K562 (cell line): Measurements from ENCODE around the gene OVCH2. TPM values are rescaled to one million over a fixed set of nuclear protein-coding genes. Genes with fewer than 3 reads are reported as not detected.
A peak's percentile ranks its signal among the peaks of the same experiment; 100 is the strongest.

ENCODE experiments used
- ATAC-seq: fragments of 200-7000 bp; cut with Tn5 transposase; 3 replicates; pipeline ENCODE4 v1.9.1; 2020; ENCODE audit warnings: moderate library complexity
- BruUV-seq: library from RNA; stranded (reverse); fragments of 400-500 nt; replicated peaks from 2 replicates; lab custom pipeline; 2021; lab: Mats Ljungman, UMichigan
- CTCF ChIA-PET: fragments of 300-600 bp; formaldehyde crosslinking; extraction: SDS; loops from one replicate; lab custom pipeline; 2021; ENCODE audit warnings: low intra/inter-chr PET ratio; lab: Yijun Ruan, JAX
- POLR2A ChIA-PET: fragments of 300-600, 350-650 bp; sonication (Branson Sonifier 250); formaldehyde crosslinking; extraction: SDS; loops from one replicate; lab custom pipeline; 2021; ENCODE audit warnings: antibody characterized with exemption, inconsistent platforms; lab: Yijun Ruan, JAX
- DNase-seq, 4 experiments: peaks; one replicate each; pipeline versions ENCODE4 v3.0.0 to v3.0.0-alpha.2; 2011 to 2018; ENCODE audit warnings: low spot score in 3 of 4, mixed read lengths in 3 of 4; ENCODE audit errors: extremely low read depth in 1 of 4
- FAIRE-seq: peaks from 2 replicates; lab custom pipeline; 2011; peaks lifted over from hg19 to GRCh38; lab: Jason Lieb, UNC
- H2AFZ ChIP-seq: 2 replicates; pipeline ENCODE4 v1.6.0; 2011; ENCODE audit warnings: low read depth, low read length, control low read depth, inconsistent platforms
- H3K27ac ChIP-seq: fragments of 200-600 bp; 3 replicates; pipeline ENCODE4 v1.8.0; 2011; ENCODE audit warnings: low read depth, mild to moderate bottlenecking, control low read depth, inconsistent platforms, low read length, moderate library complexity, mixed read lengths; ENCODE audit errors: extremely low read depth
- H3K27me3 ChIP-seq, 2 experiments: fragments of 300-600 bp in 1 of 2; 2 replicates in 1 of 2; 3 replicates in 1 of 2; pipeline versions ENCODE4 v1.6.0 to v1.8.0; 2011; ENCODE audit warnings: inconsistent platforms in 2 of 2, low read length in 2 of 2, mild to moderate bottlenecking in 1 of 2, mixed read lengths in 1 of 2, moderate library complexity in 1 of 2; ENCODE audit not compliant: control insufficient read depth in 2 of 2, insufficient read depth in 2 of 2
- H3K36me3 ChIP-seq: fragments of 300-600 bp; 3 replicates; pipeline ENCODE4 v1.8.0; 2011; ENCODE audit warnings: mild to moderate bottlenecking, low read length, inconsistent platforms; ENCODE audit not compliant: control insufficient read depth, insufficient read depth
- H3K4me1 ChIP-seq, 2 experiments: fragments of 200-600 bp in 1 of 2; replicated peaks in 1 of 2; 2 replicates in 1 of 2; 3 replicates in 1 of 2; pipeline versions ENCODE4 v1.5.1 to v1.8.0; 2011; ENCODE audit warnings: inconsistent platforms in 2 of 2, low read length in 2 of 2, mild to moderate bottlenecking in 1 of 2, mixed read lengths in 1 of 2, moderate library complexity in 1 of 2; ENCODE audit not compliant: control insufficient read depth in 2 of 2, insufficient read depth in 2 of 2
- H3K4me2 ChIP-seq: 2 replicates; pipeline ENCODE4 v1.6.1; 2011; ENCODE audit warnings: low read length, control low read depth, inconsistent platforms, mixed read lengths; ENCODE audit not compliant: insufficient read depth
- H3K4me3 ChIP-seq: fragments of 200-600 bp; sonication (generic), shearing (Covaris generic); 2 replicates; pipeline ENCODE4 v1.5.1; 2016; ENCODE audit warnings: control low read depth, inconsistent platforms
- H3K79me2 ChIP-seq: fragments of 200-600 bp; 3 replicates; pipeline ENCODE4 v1.8.0; 2011; ENCODE audit warnings: low read length, inconsistent platforms; ENCODE audit not compliant: control insufficient read depth, insufficient read depth
- H3K9ac ChIP-seq, 2 experiments: 2 replicates each; pipeline versions ENCODE4 v1.6.0 to v1.6.1; 2011; ENCODE audit warnings: low read depth in 2 of 2, low read length in 2 of 2, control low read depth in 1 of 2, inconsistent platforms in 1 of 2, mild to moderate bottlenecking in 1 of 2, mixed read lengths in 1 of 2; ENCODE audit not compliant: insufficient read depth in 1 of 2
- H3K9me1 ChIP-seq: one replicate; pipeline ENCODE4 v1.6.0; 2011; ENCODE audit warnings: inconsistent platforms, mild to moderate bottlenecking, low read length, moderate library complexity; ENCODE audit not compliant: control insufficient read depth, insufficient read depth
- H3K9me3 ChIP-seq: replicated peaks from 2 replicates; pipeline ENCODE4 v1.5.1; 2011; ENCODE audit warnings: low read depth, low read length, inconsistent platforms; ENCODE audit not compliant: control insufficient read depth, insufficient read depth
- H4K20me1 ChIP-seq: replicated peaks from 2 replicates; pipeline ENCODE4 v1.6.1; 2011; ENCODE audit warnings: low read length, inconsistent platforms, mixed read lengths; ENCODE audit not compliant: control insufficient read depth, insufficient read depth
- CBFA2T3 ChIP-seq: fragments of 450-650 bp; IDR thresholded peaks from 2 replicates; pipeline ENCODE4 v1.6.1; 2017
- POLR2G ChIP-seq: fragments of 200-400 bp; formaldehyde crosslinking; IDR thresholded peaks from 2 replicates; pipeline ENCODE4 v1.6.1; 2017; ENCODE audit warnings: low read depth, mild to moderate bottlenecking, antibody characterized with exemption, low read length, moderate library complexity
- SIN3A ChIP-seq, 2 experiments: fragments of 150-350 bp in 1 of 2; IDR thresholded peaks; 2 replicates each; pipeline ENCODE4 v1.6.1; 2011 to 2016; ENCODE audit warnings: borderline replicate concordance in 2 of 2, low read depth in 2 of 2, low read length in 2 of 2, mild to moderate bottlenecking in 2 of 2, moderate library complexity in 2 of 2; ENCODE audit not compliant: control insufficient read depth in 1 of 2
- TRIM24 ChIP-seq, 2 experiments: fragments of 450-650 bp; IDR thresholded peaks; 2 replicates each; pipeline ENCODE4 v1.6.1; 2016
- WGBS: fragments of 100-300 bp; shearing (Covaris generic); methylation state at CpG from one replicate; pipeline ENCODE4 v1.1.6; 2016; ENCODE audit warnings: low coverage, mixed read lengths; ENCODE audit not compliant: insufficient coverage; ENCODE audit errors: missing lambda C conversion rate; 5-methylcytosine and 5-hydroxymethylcytosine counted together
- in situ Hi-C: fragments of 300-500 bp; cut with MboI; formaldehyde crosslinking; loops from 4 replicates; pipeline ENCODE4 v1.15.0; 2018; ENCODE audit warnings: inconsistent platforms, mixed read lengths
- intact Hi-C: fragments of 100-400 bp; cut with micrococcal nuclease; formaldehyde crosslinking; loops from 2 replicates; pipeline ENCODE4 v1.14.2; 2022
- polyA plus RNA-seq, 8 experiments: library from polyadenylated mRNA; depleted of rRNA in 4 of 8; stranded (reverse) in 5 of 8; unstranded in 3 of 8; fragments of >200 nt; fragmentation: Nextera tagmentation in 2 of 8; fragmentation: Illumina TruSeq in 1 of 8; extraction: Ambion mirVana in 2 of 8; extraction: Trizol in 1 of 8; gene quantifications; 2 replicates each; pipeline versions ENCODE4 v1.2.1 to v1.2.3, GENCODE V29; 2011 to 2014; ENCODE audit warnings: inconsistent platforms in 1 of 8, missing spikeins in 1 of 8
- total RNA-seq, 7 experiments: library from RNA; depleted of rRNA in 6 of 7; stranded (reverse); fragments of >200 nt in 6 of 7; fragmentation: Illumina TruSeq in 2 of 7; extraction: Trizol in 2 of 7; gene quantifications; 2 replicates each; pipeline versions ENCODE4 v1.2.1 to v1.2.3, GENCODE V29; 2011 to 2021; ENCODE audit warnings: low replicate concordance in 1 of 7

OVCH2 gene
- total and polyA plus RNA-seq, 9 of the 15 experiments (the other 6 are each of a cell fraction or from before 2014, with no cell fraction given) = not detected

DNA sequence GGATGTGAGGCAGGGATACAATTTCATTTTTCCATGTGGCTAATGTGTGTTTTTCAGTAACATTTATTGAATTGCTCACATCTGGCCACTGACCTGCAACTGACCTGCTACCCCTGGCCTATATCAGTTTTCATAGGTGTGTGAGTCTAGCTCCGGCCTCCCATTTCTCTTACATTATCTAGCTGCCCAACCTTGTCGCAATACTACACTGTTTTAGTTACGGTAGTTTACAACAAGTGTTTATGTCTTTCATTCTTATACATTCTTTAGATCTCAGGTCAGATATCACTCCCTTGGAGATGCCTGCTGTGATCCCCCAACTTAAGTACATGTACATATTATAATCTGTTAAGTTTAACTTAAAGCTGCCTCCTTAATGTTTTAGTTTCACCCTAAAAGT is 30.6 kb downstream of the OVCH2 start:
- no TSS peak for BruUV-seq
- FAIRE-seq (no peak), ATAC-seq (no peak), DNase-seq (peak in 1 of 4 experiments; percentile 9)
- Histone ChIP-seq H3K27me3 (peaks cover 0 to 18% of the 10 kb centered on the region in 2 experiments; a peak in 2 of 5 replicates), H3K9ac (no peak overlapping the region), H3K4me2 (no peak overlapping the region), H4K20me1 (no peaks in the 10 kb centered on the region), H3K4me1 (peaks cover 0 to 12% of the 10 kb centered on the region in 2 experiments; a peak in 4 of 5 replicates), H3K9me3 (no peaks in the 10 kb centered on the region), H3K27ac (no peak overlapping the region), H3K4me3 (no peak overlapping the region), H2AFZ (no peak overlapping the region), H3K36me3 (no peaks in the 10 kb centered on the region), H3K9me1 (no peaks in the 10 kb centered on the region), H3K79me2 (no peaks in the 10 kb centered on the region)
- TF ChIP-seq SIN3A (IDR thresholded peaks at IDR 0.05; ENCODE audit: borderline replicate concordance in 2 of 2, control insufficient read depth in 1 of 2, low read depth in 2 of 2, low read length in 2 of 2) = no peak
- TF ChIP-seq CBFA2T3 = peak; percentile 26; the same call in 1 of the 2 replicates
- in situ Hi-C loops (no loop called here), intact Hi-C loops (no loop called here)
- POLR2A ChIA-PET = interaction anchor here (0.6 kb wide), 1 partner anchor 325 kb away, joined by 3 read pairs; no protein-coding TSS in a partner anchor
- WGBS = 20% methylated on average over 3 of the region's 3 CpGs
- CTCF ChIA-PET = no interaction called here

DNA sequence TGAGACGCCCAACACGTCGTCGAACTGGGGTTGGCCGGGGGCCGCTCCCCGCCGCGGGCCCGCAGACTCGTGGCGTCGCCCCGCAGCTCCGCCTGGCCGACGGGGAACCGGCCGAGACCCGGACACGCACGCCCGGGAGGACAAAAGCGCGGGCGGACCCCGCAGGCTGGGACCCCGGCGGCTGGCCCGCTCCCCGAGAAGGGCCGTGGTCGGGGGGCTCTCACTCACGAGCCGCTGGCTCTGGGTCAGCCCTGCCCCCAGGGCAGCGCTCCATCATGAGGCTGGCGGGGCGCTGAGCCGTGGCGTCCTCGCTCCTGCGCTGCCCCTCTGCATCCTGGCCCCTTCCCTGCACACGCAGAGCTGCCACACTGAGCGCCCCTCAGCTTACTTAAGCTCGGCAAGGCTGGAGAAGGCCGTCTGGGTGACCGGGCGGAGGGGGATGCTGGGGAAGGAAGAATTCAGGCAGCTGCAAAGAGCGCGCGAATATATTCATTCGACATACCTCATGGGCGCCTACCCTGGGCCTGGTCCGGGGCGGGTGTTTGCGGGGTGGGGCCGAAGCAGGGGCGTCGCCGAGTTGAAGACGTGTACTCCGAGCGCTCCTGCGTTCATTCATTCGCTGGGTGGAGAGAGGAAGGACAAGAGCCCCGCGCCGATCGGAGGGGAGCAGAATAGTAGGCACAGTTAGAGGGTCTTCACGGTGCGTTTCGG is 32.4 kb downstream of the OVCH2 start:
- Histone ChIP-seq H2AFZ (peak overlapping the region; percentile 82), H3K27me3 (peaks cover 0 to 18% of the 10 kb centered on the region in 2 experiments; a peak in 2 of 5 replicates), H3K9me3 (no peaks in the 10 kb centered on the region), H3K4me1 (peaks cover 0 to 12% of the 10 kb centered on the region in 2 experiments; a peak in 4 of 5 replicates), H3K79me2 (no peaks in the 10 kb centered on the region), H4K20me1 (no peaks in the 10 kb centered on the region), H3K4me3 (peak overlapping the region; percentile 41), H3K27ac (peak overlapping the region; percentile 66), H3K9me1 (no peaks in the 10 kb centered on the region), H3K4me2 (peak overlapping the region; percentile 66), H3K9ac (peak overlapping the region; percentile 56 to 89), H3K36me3 (no peaks in the 10 kb centered on the region)
- in situ Hi-C loops (loop anchor here (25.0 kb wide), 1 partner anchor 587 kb away; the partner anchor contains the start of gene RBMXL2), intact Hi-C loops (no loop called here)
- peak; percentile 86 for ATAC-seq
- 18% methylated on average over 17 of the region's 72 CpGs for WGBS
- POLR2A ChIA-PET = no interaction called here
- FAIRE-seq = no peak
- DNase-seq = peak; percentile 33 to 62 (median 50)
- BruUV-seq = no TSS peak
- CTCF ChIA-PET = no interaction called here
- TF ChIP-seq POLR2G = peak; percentile 72
- no peak for TF ChIP-seq TRIM24 (IDR thresholded peaks at IDR 0.05)
